ENCODE results near the gene EXOC2.

The EXOC2 gene

DNA sequence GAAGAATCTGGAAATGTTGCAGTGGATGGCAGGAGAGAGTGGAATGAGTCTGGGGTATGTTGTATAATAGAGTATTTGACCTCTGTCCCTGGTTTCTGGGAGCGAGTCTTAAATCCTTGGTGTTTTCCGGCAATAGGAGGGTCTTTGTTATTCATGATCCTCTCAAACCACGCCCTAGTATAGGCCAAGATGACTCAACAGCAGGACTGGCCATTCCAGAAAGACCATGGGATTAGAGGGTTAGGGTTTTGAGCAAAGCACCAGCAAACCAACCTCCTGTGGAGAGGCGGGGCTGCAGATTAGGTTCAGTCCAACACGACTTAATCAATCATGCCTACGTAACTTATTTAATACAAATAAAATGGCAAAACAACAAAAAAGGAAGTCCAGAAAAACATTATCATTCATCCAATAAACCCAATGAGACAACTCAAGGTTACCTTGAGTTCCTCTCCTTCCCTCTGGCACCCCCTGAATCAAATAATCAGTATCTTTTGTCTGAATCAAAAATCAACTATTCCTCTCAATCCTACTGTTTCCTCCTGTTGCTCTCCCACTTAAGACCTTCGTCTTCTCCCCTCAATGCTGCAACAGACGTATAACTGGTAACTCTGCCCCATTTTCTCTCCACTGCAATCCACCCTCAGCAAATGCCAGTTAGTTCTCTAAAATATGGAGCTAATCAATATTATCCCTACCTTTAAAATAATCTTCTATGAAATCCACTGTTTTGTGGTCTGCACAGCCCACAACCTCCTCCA lies 51.5 kb downstream of the EXOC2 start:
- Histone ChIP-seq H3K9me3 (no peaks in the 10 kb centered on the region), H3K4me1 (no peaks in the 10 kb centered on the region), H3K27ac (no peak overlapping the region), H3K4me3 (no peak overlapping the region), H3K27me3 (no peaks in the 10 kb centered on the region), H3K36me3 (peaks cover 5 to 11% (median 5%) of the 10 kb centered on the region in 3 donors)
- TF ChIP-seq, protein P1, sequence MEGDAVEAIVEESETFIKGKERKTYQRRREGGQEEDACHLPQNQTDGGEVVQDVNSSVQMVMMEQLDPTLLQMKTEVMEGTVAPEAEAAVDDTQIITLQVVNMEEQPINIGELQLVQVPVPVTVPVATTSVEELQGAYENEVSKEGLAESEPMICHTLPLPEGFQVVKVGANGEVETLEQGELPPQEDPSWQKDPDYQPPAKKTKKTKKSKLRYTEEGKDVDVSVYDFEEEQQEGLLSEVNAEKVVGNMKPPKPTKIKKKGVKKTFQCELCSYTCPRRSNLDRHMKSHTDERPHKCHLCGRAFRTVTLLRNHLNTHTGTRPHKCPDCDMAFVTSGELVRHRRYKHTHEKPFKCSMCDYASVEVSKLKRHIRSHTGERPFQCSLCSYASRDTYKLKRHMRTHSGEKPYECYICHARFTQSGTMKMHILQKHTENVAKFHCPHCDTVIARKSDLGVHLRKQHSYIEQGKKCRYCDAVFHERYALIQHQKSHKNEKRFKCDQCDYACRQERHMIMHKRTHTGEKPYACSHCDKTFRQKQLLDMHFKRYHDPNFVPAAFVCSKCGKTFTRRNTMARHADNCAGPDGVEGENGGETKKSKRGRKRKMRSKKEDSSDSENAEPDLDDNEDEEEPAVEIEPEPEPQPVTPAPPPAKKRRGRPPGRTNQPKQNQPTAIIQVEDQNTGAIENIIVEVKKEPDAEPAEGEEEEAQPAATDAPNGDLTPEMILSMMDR (IDR thresholded peaks at IDR 0.05) = no peak
- no peak for DNase-seq
- intact Hi-C loops (cut with DNase I; ENCODE audit: low total_unique reads) = no loop called here

DNA sequence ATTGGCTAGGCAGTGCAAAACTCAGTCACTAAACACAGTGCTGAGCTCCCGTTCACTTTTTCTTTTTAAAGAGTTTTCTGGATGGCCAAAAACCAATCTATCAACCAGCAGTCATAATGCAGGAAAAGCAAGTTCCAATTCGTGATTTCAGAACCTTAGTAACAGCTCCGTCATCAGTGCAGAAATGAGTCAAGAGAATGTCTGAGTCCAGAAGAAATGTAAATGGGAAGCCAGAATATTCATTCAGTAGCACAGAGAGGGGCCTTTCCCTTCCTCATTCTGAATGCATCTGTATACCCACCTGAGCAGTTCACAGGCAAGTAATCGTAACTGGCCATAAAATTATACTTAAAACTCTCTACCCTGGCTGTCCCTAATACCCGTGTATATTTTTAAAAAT lies 56.5 kb downstream of the EXOC2 start:
- Histone ChIP-seq H3K27me3 (no peaks in the 10 kb centered on the region), H3K4me3 (no peak overlapping the region), H3K27ac (no peak overlapping the region), H3K9me3 (no peaks in the 10 kb centered on the region), H3K36me3 (peaks cover 5 to 27% (median 14%) of the 10 kb centered on the region in 3 donors), H3K4me1 (no peaks in the 10 kb centered on the region)
- TF ChIP-seq, protein P1 (IDR thresholded peaks at IDR 0.05) = no peak
- DNase-seq = no peak
- intact Hi-C loops (cut with DNase I; ENCODE audit: low total_unique reads) = no loop called here

DNA sequence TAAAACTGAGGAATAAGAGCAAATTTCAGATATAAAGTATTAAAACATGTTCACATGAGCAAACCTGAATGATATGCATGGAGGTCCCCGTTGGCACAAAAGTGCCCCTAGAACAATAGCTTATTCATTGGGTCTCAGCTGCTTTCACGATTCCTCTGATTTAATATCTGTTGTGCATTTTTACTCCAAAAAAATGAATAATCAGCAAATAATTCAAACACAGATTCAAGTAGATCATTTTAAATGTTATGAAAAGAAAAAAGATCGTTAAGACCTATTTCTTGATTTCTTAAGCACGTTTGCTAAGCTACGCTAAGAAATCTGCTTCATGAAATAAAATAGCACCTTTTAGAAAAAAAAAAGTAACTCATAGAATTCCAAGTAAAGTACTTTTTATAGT lies 57.7 kb downstream of the EXOC2 start:
- no peak overlapping the region for H3K4me3 ChIP-seq
- H3K9me3 ChIP-seq = no peaks in the 10 kb centered on the region
- no peaks in the 10 kb centered on the region for H3K27me3 ChIP-seq
- TF ChIP-seq, protein P1 (IDR thresholded peaks at IDR 0.05) = no peak
- no peaks in the 10 kb centered on the region for H3K4me1 ChIP-seq
- H3K27ac ChIP-seq = no peak overlapping the region
- intact Hi-C loops (cut with DNase I; ENCODE audit: low total_unique reads) = no loop called here
- DNase-seq = no peak
- H3K36me3 ChIP-seq = peaks cover 5 to 35% (median 19%) of the 10 kb centered on the region in 3 donors

DNA sequence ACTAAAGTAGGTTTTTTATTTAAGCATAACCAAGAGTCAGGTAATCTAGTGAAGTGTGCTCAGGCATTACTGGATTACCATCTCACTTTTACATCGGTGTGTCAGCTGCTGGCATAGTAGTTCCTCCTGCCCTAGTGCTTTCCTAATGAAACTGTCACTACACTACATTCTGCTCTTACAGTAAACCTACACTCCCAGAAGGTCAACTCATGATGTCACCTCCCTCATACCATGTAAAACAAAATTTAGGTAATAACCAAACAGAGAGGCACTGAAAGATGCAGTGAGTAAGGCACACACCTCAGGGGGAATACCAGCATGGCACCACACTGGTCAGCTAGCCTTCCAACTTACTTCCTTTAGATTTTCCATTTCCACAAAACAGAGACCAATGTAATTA lies 59.3 kb downstream of the EXOC2 start:
- peaks cover 5 to 35% (median 19%) of the 10 kb centered on the region in 3 donors for H3K36me3 ChIP-seq
- H3K4me1 ChIP-seq = no peaks in the 10 kb centered on the region
- H3K9me3 ChIP-seq = no peaks in the 10 kb centered on the region
- H3K4me3 ChIP-seq = no peak overlapping the region
- no peak overlapping the region for H3K27ac ChIP-seq
- no peaks in the 10 kb centered on the region for H3K27me3 ChIP-seq
- intact Hi-C loops (cut with DNase I; ENCODE audit: low total_unique reads) = no loop called here
- no peak for DNase-seq
- TF ChIP-seq, protein P1 (IDR thresholded peaks at IDR 0.05) = no peak

DNA sequence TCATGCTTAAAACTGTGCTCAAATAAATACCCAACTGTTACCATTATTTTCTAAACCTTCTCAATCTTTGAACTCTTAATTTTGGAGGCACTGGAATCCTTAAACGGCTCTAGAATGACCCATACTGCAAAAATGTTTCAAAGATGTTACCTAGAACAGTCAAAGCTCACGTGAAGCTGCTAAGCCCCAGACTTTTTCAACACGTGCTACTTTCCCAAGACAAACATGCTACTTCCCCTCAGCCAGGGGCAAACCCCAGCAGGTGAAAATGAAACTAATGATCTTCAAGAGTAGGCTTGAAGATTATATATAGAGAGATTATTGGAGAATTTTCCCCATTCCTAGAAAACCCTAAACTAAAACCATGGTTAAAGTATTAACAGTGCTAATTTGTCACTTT lies 64.2 kb downstream of the EXOC2 start:
- Histone ChIP-seq H3K27ac (no peak overlapping the region), H3K27me3 (no peaks in the 10 kb centered on the region), H3K4me1 (no peaks in the 10 kb centered on the region), H3K4me3 (no peak overlapping the region), H3K9me3 (no peaks in the 10 kb centered on the region), H3K36me3 (peaks cover 0 to 13% (median 5%) of the 10 kb centered on the region in 3 donors)
- TF ChIP-seq, protein P1 (IDR thresholded peaks at IDR 0.05) = no peak
- intact Hi-C loops (cut with DNase I; ENCODE audit: low total_unique reads) = no loop called here
- DNase-seq = no peak
